ENCODE measurements around the gene APOBEC3C.

DNA sequence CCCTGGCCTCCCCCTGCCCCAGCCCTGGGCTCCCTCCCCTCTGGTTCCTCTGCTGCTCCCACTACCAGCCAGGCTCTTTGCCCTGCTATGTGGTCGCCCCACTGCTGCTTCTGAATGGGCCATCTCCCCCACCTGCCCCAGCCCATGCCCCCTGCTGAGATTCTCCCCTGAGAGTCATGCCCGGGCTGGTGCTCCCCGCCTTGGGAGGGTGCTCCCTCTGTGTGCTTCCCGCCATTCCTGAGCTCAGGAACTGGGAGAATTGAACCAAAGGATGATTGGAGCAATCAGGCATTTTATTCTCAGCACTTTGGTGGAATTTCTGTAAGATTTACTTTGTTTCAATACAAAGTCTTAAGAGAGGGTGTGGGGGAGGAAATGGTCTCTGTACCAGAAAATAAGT is 13.7 kb downstream of the APOBEC3C start:
- TF ChIP-seq, protein P1, sequence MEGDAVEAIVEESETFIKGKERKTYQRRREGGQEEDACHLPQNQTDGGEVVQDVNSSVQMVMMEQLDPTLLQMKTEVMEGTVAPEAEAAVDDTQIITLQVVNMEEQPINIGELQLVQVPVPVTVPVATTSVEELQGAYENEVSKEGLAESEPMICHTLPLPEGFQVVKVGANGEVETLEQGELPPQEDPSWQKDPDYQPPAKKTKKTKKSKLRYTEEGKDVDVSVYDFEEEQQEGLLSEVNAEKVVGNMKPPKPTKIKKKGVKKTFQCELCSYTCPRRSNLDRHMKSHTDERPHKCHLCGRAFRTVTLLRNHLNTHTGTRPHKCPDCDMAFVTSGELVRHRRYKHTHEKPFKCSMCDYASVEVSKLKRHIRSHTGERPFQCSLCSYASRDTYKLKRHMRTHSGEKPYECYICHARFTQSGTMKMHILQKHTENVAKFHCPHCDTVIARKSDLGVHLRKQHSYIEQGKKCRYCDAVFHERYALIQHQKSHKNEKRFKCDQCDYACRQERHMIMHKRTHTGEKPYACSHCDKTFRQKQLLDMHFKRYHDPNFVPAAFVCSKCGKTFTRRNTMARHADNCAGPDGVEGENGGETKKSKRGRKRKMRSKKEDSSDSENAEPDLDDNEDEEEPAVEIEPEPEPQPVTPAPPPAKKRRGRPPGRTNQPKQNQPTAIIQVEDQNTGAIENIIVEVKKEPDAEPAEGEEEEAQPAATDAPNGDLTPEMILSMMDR (IDR thresholded peaks at IDR 0.05), result no peak
- no peak for TF ChIP-seq POLR2A (IDR thresholded peaks at IDR 0.05)

Measured in body of pancreas (tissue), 4 donors.